ENCODE data around the gene DNAJC7. TPM values are rescaled to one million over a fixed set of nuclear protein-coding genes. Genes with fewer than 3 reads are reported as not detected.

DNAJC7 gene
- total RNA-seq, 1 donor from 2014 or later, result 74.8 TPM

GRCh38 chr17:41975099-41976083 lies 41.8 kb downstream of the DNAJC7 start:
- DNase-seq (ENCODE audit: low read depth, low spot score), result no peak

- no peak for DNase-seq (ENCODE audit: low read depth, low spot score)
Observed at GRCh38 chr17:41974658-41975057, 42.6 kb downstream of the DNAJC7 start.

GRCh38 chr17:41974031-41974430 lies 43.2 kb downstream of the DNAJC7 start:
- no peak for DNase-seq (ENCODE audit: low read depth, low spot score)

GRCh38 chr17:41973408-41973811 lies 43.8 kb downstream of the DNAJC7 start:
- no peak for DNase-seq (ENCODE audit: low read depth, low spot score)

GRCh38 chr17:41972571-41973407 lies 44.5 kb downstream of the DNAJC7 start:
- no peak for DNase-seq (ENCODE audit: low read depth, low spot score)

- no peak for DNase-seq (ENCODE audit: low read depth, low spot score)
Observed at GRCh38 chr17:41971721-41972523, 45.3 kb downstream of the DNAJC7 start.

- DNase-seq (ENCODE audit: low read depth, low spot score), result no peak
Observed at GRCh38 chr17:41970901-41971331, 46.3 kb downstream of the DNAJC7 start.

GRCh38 chr17:41968676-41969075 lies 48.6 kb downstream of the DNAJC7 start:
- no peak for DNase-seq (ENCODE audit: low read depth, low spot score)

- no peak for DNase-seq (ENCODE audit: low read depth, low spot score)
Observed at GRCh38 chr17:41967921-41968578, 49.2 kb downstream of the DNAJC7 start.

- DNase-seq (ENCODE audit: low read depth, low spot score), result no peak
Observed at GRCh38 chr17:41967141-41967920, 49.9 kb downstream of the DNAJC7 start.

- peak; percentile 60 for DNase-seq (ENCODE audit: low read depth, low spot score)
Observed at GRCh38 chr17:41966463-41967140, 50.6 kb downstream of the DNAJC7 start, which contains the start of gene CNP. Gene CNP, plus strand, starts transcription at chr17:41966795. Its CDS starts 90 bp downstream, at chr17:41966885.

GRCh38 chr17:41965694-41966462 lies 51.4 kb downstream of the DNAJC7 start:
- no peak for DNase-seq (ENCODE audit: low read depth, low spot score)

GRCh38 chr17:41962768-41963434 lies 54.3 kb downstream of the DNAJC7 start:
- DNase-seq (ENCODE audit: low read depth, low spot score), result no peak

GRCh38 chr17:41962111-41962510 lies 55.1 kb downstream of the DNAJC7 start:
- DNase-seq (ENCODE audit: low read depth, low spot score), result no peak

- DNase-seq (ENCODE audit: low read depth, low spot score), result no peak
Observed at GRCh38 chr17:41959336-41960095, 57.7 kb downstream of the DNAJC7 start.

- DNase-seq (ENCODE audit: low read depth, low spot score), result no peak
Observed at GRCh38 chr17:41959030-41959335, 58.3 kb downstream of the DNAJC7 start.

- DNase-seq (ENCODE audit: low read depth, low spot score), result no peak
Observed at GRCh38 chr17:41957869-41958439, 59.3 kb downstream of the DNAJC7 start.

Measured in pulmonary artery endothelial cell (primary cell).